CD8-positive, alpha-beta memory T cell (primary cell): ENCODE measurements around the gene PFDN2. TPM values are rescaled to one million over a fixed set of nuclear protein-coding genes. Genes with fewer than 3 reads are reported as not detected.
"Not testable (repeated sequence)": the region's sequence is repeated elsewhere in the genome, so short reads cannot be mapped to it uniquely, and the experiment has no call there.

Experiments used
- CTCF ChIA-PET: fragments of 350-600 bp; sonication (Branson Sonifier 250); formaldehyde crosslinking; loops from one replicate; lab custom pipeline; 2021; ENCODE audit warnings: antibody characterized with exemption; lab: Charles Lee
- POLR2A ChIA-PET: fragments of 350-600 bp; sonication (Branson Sonifier 250); formaldehyde crosslinking; loops from one replicate; lab custom pipeline; 2021; ENCODE audit warnings: antibody characterized with exemption; lab: Charles Lee
- DNase-seq, 5 donors: peaks; one replicate each; pipeline versions ENCODE4 v3.0.0 to v3.0.0-alpha.2; 2020 to 2022; ENCODE audit warnings: mixed read lengths in 1 of 5
- H3K27ac ChIP-seq: one replicate; pipeline ENCODE4 v1.7.0; 2013; ENCODE audit warnings: low read depth, mild to moderate bottlenecking, low read length, moderate library complexity
- H3K27me3 ChIP-seq: 2 replicates; pipeline ENCODE4 v1.7.0; 2013; ENCODE audit warnings: low read length, mild to moderate bottlenecking; ENCODE audit not compliant: insufficient read depth, poor library complexity, severe bottlenecking
- H3K36me3 ChIP-seq: 2 replicates; pipeline ENCODE4 v1.7.0; 2013; ENCODE audit warnings: mild to moderate bottlenecking, low read length, moderate library complexity; ENCODE audit not compliant: insufficient read depth
- H3K4me1 ChIP-seq: 2 replicates; pipeline ENCODE4 v1.7.0; 2013; ENCODE audit warnings: mild to moderate bottlenecking, low read length, moderate library complexity; ENCODE audit not compliant: insufficient read depth
- H3K4me3 ChIP-seq: 2 replicates; pipeline ENCODE4 v1.7.0; 2013; ENCODE audit warnings: mild to moderate bottlenecking, low read length
- H3K9me3 ChIP-seq: 2 replicates; pipeline ENCODE4 v1.7.0; 2013; ENCODE audit warnings: mild to moderate bottlenecking, low read length
- H3K27ac Mint-ChIP-seq, 8 donors: one replicate each; pipeline ENCODE4 v1.8.0; 2020 to 2021; ENCODE audit warnings: mixed read lengths in 8 of 8, mild to moderate bottlenecking in 6 of 8, inconsistent platforms in 3 of 8, moderate library complexity in 3 of 8
- H3K27me3 Mint-ChIP-seq, 2 donors: one replicate each; pipeline ENCODE4 v1.8.0; 2020 to 2021; ENCODE audit warnings: mixed read lengths in 2 of 2, mild to moderate bottlenecking in 1 of 2, moderate library complexity in 1 of 2
- H3K36me3 Mint-ChIP-seq, 3 donors: one replicate each; pipeline ENCODE4 v1.8.0; 2020 to 2021; ENCODE audit warnings: mixed read lengths in 3 of 3, inconsistent platforms in 1 of 3, mild to moderate bottlenecking in 1 of 3
- H3K4me1 Mint-ChIP-seq, 3 donors: one replicate each; pipeline ENCODE4 v1.8.0; 2020 to 2021; ENCODE audit warnings: mixed read lengths in 3 of 3, inconsistent platforms in 1 of 3, mild to moderate bottlenecking in 1 of 3
- H3K4me3 Mint-ChIP-seq, 7 donors: one replicate each; pipeline ENCODE4 v1.8.0; 2020 to 2021; ENCODE audit warnings: mixed read lengths in 7 of 7, mild to moderate bottlenecking in 6 of 7, moderate library complexity in 4 of 7, inconsistent platforms in 2 of 7
- H3K9me3 Mint-ChIP-seq, 5 donors: one replicate each; pipeline ENCODE4 v1.8.0; 2020 to 2022; ENCODE audit warnings: mixed read lengths in 5 of 5, mild to moderate bottlenecking in 3 of 5, moderate library complexity in 2 of 5, inconsistent platforms in 1 of 5
- polyA plus RNA-seq: library from polyadenylated mRNA; unstranded; fragments of 300-500 nt; fragmentation: Illumina TruSeq; gene quantifications from one replicate; pipeline ENCODE4 v1.2.3, GENCODE V29; 2021
- total RNA-seq, 2 experiments: library from RNA; stranded (reverse); gene quantifications; one replicate each; pipeline ENCODE4 v1.2.3, GENCODE V29; 2021

The PFDN2 gene
- total and polyA plus RNA-seq, 3 experiments from 2014 or later = 96.4 to 142 (median 133) TPM

GRCh38 chr1:161122967-161123366 is 5.1 kb upstream of the PFDN2 start:
- peaks cover 34% of the 10 kb centered on the region for H3K4me1 ChIP-seq
- ChIA-PET POLR2A (no interaction called here), CTCF (interaction anchor here (0.9 kb wide), 1 partner anchor 14 kb away, joined by 3 read pairs; no protein-coding TSS in a partner anchor)
- no peaks in the 10 kb centered on the region for H3K27me3 ChIP-seq
- peak overlapping the region in 1 of 7 donors; percentile 63 for H3K4me3 Mint-ChIP-seq
- H3K9me3 Mint-ChIP-seq = no peaks in the 10 kb centered on the region
- peak overlapping the region in 4 of 8 donors; percentile 8 to 70 (median 47) for H3K27ac Mint-ChIP-seq
- H3K9me3 ChIP-seq = no peaks in the 10 kb centered on the region
- H3K36me3 ChIP-seq = peaks cover 37% of the 10 kb centered on the region
- no peak overlapping the region for H3K27ac ChIP-seq
- H3K4me1 Mint-ChIP-seq = peaks cover 37 to 44% (median 38%) of the 10 kb centered on the region in 3 donors
- DNase-seq = no peak
- H3K27me3 Mint-ChIP-seq = no peaks in the 10 kb centered on the region
- H3K36me3 Mint-ChIP-seq = peaks cover 0 to 82% (median 13%) of the 10 kb centered on the region in 3 donors
- H3K4me3 ChIP-seq = no peak overlapping the region

GRCh38 chr1:161121834-161122233 is 4.0 kb upstream of the PFDN2 start:
- no peaks in the 10 kb centered on the region for H3K9me3 Mint-ChIP-seq
- peaks cover 31 to 44% (median 34%) of the 10 kb centered on the region in 3 donors for H3K4me1 Mint-ChIP-seq
- Histone ChIP-seq H3K27me3 (no peaks in the 10 kb centered on the region), H3K27ac (no peak overlapping the region), H3K4me3 (no peak overlapping the region), H3K36me3 (peaks cover 33% of the 10 kb centered on the region), H3K4me1 (peaks cover 31% of the 10 kb centered on the region), H3K9me3 (no peaks in the 10 kb centered on the region)
- ChIA-PET CTCF (interaction anchor here (0.9 to 1.1 kb wide), 2 partner anchors 13 to 76 kb away, joined by 3 read pairs; partner anchors contain the start of gene USF1), POLR2A (interaction anchor here (0.7 to 1.0 kb wide), 2 partner anchors 9 to 32 kb away, joined by 3 read pairs; partner anchors contain the start of gene UFC1)
- no peak for DNase-seq
- peaks cover 0 to 78% (median 13%) of the 10 kb centered on the region in 3 donors for H3K36me3 Mint-ChIP-seq
- no peaks in the 10 kb centered on the region for H3K27me3 Mint-ChIP-seq
- no peak overlapping the region for H3K4me3 Mint-ChIP-seq
- peak overlapping the region in 5 of 8 donors; percentile 19 to 68 (median 38) for H3K27ac Mint-ChIP-seq

- peak overlapping the region in 5 of 8 donors; percentile 19 to 91 (median 51) for H3K27ac Mint-ChIP-seq
- no peak overlapping the region for H3K27ac ChIP-seq
Measured at GRCh38 chr1:161121042-161121650, 3.3 kb upstream of the PFDN2 start.

GRCh38 chr1:161119092-161119903 is 1.5 kb upstream of the PFDN2 start:
- Histone ChIP-seq H3K4me3 (peak overlapping the region; percentile 98), H3K27me3 (no peaks in the 10 kb centered on the region), H3K9me3 (no peaks in the 10 kb centered on the region), H3K4me1 (peaks cover 49% of the 10 kb centered on the region), H3K27ac (peak overlapping the region; percentile 98), H3K36me3 (peaks cover 28% of the 10 kb centered on the region)
- Mint-ChIP-seq H3K36me3 (peaks cover 0 to 66% (median 7%) of the 10 kb centered on the region in 3 donors), H3K9me3 (no peaks in the 10 kb centered on the region), H3K27ac (peak overlapping the region; percentile 91 to 99 (median 96)), H3K4me3 (peak overlapping the region; percentile 78 to 98 (median 93)), H3K27me3 (no peaks in the 10 kb centered on the region), H3K4me1 (peaks cover 44 to 59% (median 49%) of the 10 kb centered on the region in 3 donors)
- POLR2A ChIA-PET = no interaction called here
- DNase-seq = peak; percentile 38 to 78 (median 64)
- CTCF ChIA-PET = interaction anchor here (1.5 kb wide), 1 partner anchor 14 kb away, joined by 4 read pairs; no protein-coding TSS in a partner anchor

More at GRCh38 chr1:161121042-161121650, 3.3 kb upstream of the PFDN2 start:
- CTCF ChIA-PET = interaction anchor here (0.6 to 1.1 kb wide), 2 partner anchors 75 to 98 kb away, joined by 3 to 4 read pairs; partner anchors contain the start of gene USF1
- DNase-seq = no peak
- H3K4me3 ChIP-seq = no peak overlapping the region
- no peaks in the 10 kb centered on the region for H3K9me3 ChIP-seq
- Mint-ChIP-seq H3K9me3 (no peaks in the 10 kb centered on the region), H3K4me3 (no peak overlapping the region), H3K27me3 (no peaks in the 10 kb centered on the region), H3K36me3 (peaks cover 0 to 76% (median 9%) of the 10 kb centered on the region in 3 donors), H3K4me1 (peaks cover 33 to 47% (median 36%) of the 10 kb centered on the region in 3 donors)
- H3K27me3 ChIP-seq = no peaks in the 10 kb centered on the region
- H3K4me1 ChIP-seq = peaks cover 35% of the 10 kb centered on the region
- peaks cover 30% of the 10 kb centered on the region for H3K36me3 ChIP-seq
- POLR2A ChIA-PET = interaction anchor here (1.0 kb wide), 1 partner anchor 9 kb away, joined by 3 read pairs; no protein-coding TSS in a partner anchor

GRCh38 chr1:161115961-161116360 is 1.9 kb downstream of the PFDN2 start:
- not testable (repeated sequence) for H3K9me3 ChIP-seq, H3K27ac ChIP-seq, H3K27me3 Mint-ChIP-seq, DNase-seq, H3K4me3 ChIP-seq, H3K27me3 ChIP-seq, H3K9me3 Mint-ChIP-seq, H3K36me3 ChIP-seq
- peaks cover 0 to 44% (median 5%) of the 10 kb centered on the region in 3 donors for H3K36me3 Mint-ChIP-seq
- ChIA-PET CTCF (interaction anchor here (2.3 kb wide), 1 partner anchor 16 kb away, joined by 5 read pairs; no protein-coding TSS in a partner anchor), POLR2A (interaction anchor here (2.3 kb wide), 1 partner anchor 38 kb away, joined by 5 read pairs; the partner anchor contains the start of gene UFC1)
- H3K4me1 Mint-ChIP-seq = peaks cover 70 to 88% (median 78%) of the 10 kb centered on the region in 3 donors
- H3K27ac Mint-ChIP-seq = peak overlapping the region in 5 of 8 donors; percentile 21 to 95 (median 80)
- H3K4me1 ChIP-seq = peaks cover 53% of the 10 kb centered on the region
- H3K4me3 Mint-ChIP-seq = peak overlapping the region; percentile 11 to 95 (median 93)

GRCh38 chr1:161115132-161115711 is 2.6 kb downstream of the PFDN2 start:
- ChIA-PET CTCF (interaction anchor here (1.2 kb wide), 1 partner anchor 117 kb away, joined by 3 read pairs; no protein-coding TSS in a partner anchor), POLR2A (no interaction called here)
- Histone ChIP-seq H3K4me3 (no peak overlapping the region), H3K27ac (no peak overlapping the region), H3K36me3 (no peaks in the 10 kb centered on the region), H3K9me3 (no peaks in the 10 kb centered on the region), H3K27me3 (no peaks in the 10 kb centered on the region), H3K4me1 (peaks cover 50% of the 10 kb centered on the region)
- H3K27me3 Mint-ChIP-seq = no peaks in the 10 kb centered on the region
- peaks cover 0 to 39% (median 4%) of the 10 kb centered on the region in 3 donors for H3K36me3 Mint-ChIP-seq
- H3K4me3 Mint-ChIP-seq = peak overlapping the region in 5 of 7 donors; percentile 11 to 94 (median 36)
- H3K27ac Mint-ChIP-seq = peak overlapping the region in 4 of 8 donors; percentile 29 to 78 (median 60)
- peaks cover 68 to 88% (median 77%) of the 10 kb centered on the region in 3 donors for H3K4me1 Mint-ChIP-seq
- H3K9me3 Mint-ChIP-seq = no peaks in the 10 kb centered on the region
- no peak for DNase-seq

- H3K4me1 ChIP-seq = peaks cover 44% of the 10 kb centered on the region
- Mint-ChIP-seq H3K9me3 (no peaks in the 10 kb centered on the region), H3K27me3 (no peaks in the 10 kb centered on the region), H3K4me1 (peaks cover 61 to 82% (median 70%) of the 10 kb centered on the region in 3 donors), H3K27ac (peak overlapping the region in 6 of 8 donors; percentile 1 to 74 (median 16)), H3K36me3 (peaks cover 0 to 33% (median 2%) of the 10 kb centered on the region in 3 donors), H3K4me3 (no peak overlapping the region)
- no peak overlapping the region for H3K27ac ChIP-seq
- POLR2A ChIA-PET = no interaction called here
- H3K4me3 ChIP-seq = no peak overlapping the region
- CTCF ChIA-PET = interaction anchor here (1.2 kb wide), 1 partner anchor 117 kb away, joined by 3 read pairs; no protein-coding TSS in a partner anchor
- DNase-seq = no peak
- no peaks in the 10 kb centered on the region for H3K36me3 ChIP-seq
- H3K9me3 ChIP-seq = no peaks in the 10 kb centered on the region
- no peaks in the 10 kb centered on the region for H3K27me3 ChIP-seq
Measured at GRCh38 chr1:161114556-161114955, 3.3 kb downstream of the PFDN2 start.
